Epithelial cell of proximal tubule (primary cell): ENCODE measurements around the gene CAMTA1. TPM values are rescaled to one million over a fixed set of nuclear protein-coding genes. Genes with fewer than 3 reads are reported as not detected.

ENCODE experiments used
- DNase-seq: peaks from one replicate; pipeline ENCODE4 v3.0.0-alpha.2; 2011; ENCODE audit warnings: low read depth
- H3K4me3 ChIP-seq: 2 replicates; pipeline ENCODE4 v1.5.1; 2011; ENCODE audit warnings: low read depth, mild to moderate bottlenecking, low read length
- total RNA-seq: library from RNA; depleted of rRNA; stranded (reverse); fragments of >200 nt; gene quantifications from 2 replicates; pipeline ENCODE4 v1.2.3, GENCODE V29; 2015
- TF ChIP-seq, protein P1 (sequence below): conservative IDR thresholded peaks from 2 replicates; pipeline ENCODE4 v1.5.1; 2012; ENCODE audit warnings: low read depth, mild to moderate bottlenecking, low read length

CAMTA1 gene
- total RNA-seq, 1 donor from 2014 or later, result 79.2 TPM

- no peak for DNase-seq
- TF ChIP-seq, protein P1, sequence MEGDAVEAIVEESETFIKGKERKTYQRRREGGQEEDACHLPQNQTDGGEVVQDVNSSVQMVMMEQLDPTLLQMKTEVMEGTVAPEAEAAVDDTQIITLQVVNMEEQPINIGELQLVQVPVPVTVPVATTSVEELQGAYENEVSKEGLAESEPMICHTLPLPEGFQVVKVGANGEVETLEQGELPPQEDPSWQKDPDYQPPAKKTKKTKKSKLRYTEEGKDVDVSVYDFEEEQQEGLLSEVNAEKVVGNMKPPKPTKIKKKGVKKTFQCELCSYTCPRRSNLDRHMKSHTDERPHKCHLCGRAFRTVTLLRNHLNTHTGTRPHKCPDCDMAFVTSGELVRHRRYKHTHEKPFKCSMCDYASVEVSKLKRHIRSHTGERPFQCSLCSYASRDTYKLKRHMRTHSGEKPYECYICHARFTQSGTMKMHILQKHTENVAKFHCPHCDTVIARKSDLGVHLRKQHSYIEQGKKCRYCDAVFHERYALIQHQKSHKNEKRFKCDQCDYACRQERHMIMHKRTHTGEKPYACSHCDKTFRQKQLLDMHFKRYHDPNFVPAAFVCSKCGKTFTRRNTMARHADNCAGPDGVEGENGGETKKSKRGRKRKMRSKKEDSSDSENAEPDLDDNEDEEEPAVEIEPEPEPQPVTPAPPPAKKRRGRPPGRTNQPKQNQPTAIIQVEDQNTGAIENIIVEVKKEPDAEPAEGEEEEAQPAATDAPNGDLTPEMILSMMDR, result no peak
- no peak overlapping the region for H3K4me3 ChIP-seq
Measured at GRCh38 chr1:7352974-7353373, 567.7 kb downstream of the CAMTA1 start.

- TF ChIP-seq, protein P1, result no peak
- no peak overlapping the region for H3K4me3 ChIP-seq
- no peak for DNase-seq
Measured at GRCh38 chr1:7355646-7356045, 570.4 kb downstream of the CAMTA1 start.

- TF ChIP-seq, protein P1, result no peak
- no peak for DNase-seq
- no peak overlapping the region for H3K4me3 ChIP-seq
Measured at GRCh38 chr1:7356079-7356478, 570.8 kb downstream of the CAMTA1 start.

GRCh38 chr1:7358425-7358824 lies 573.2 kb downstream of the CAMTA1 start:
- no peak overlapping the region for H3K4me3 ChIP-seq
- DNase-seq, result no peak
- TF ChIP-seq, protein P1, result no peak

DNA sequence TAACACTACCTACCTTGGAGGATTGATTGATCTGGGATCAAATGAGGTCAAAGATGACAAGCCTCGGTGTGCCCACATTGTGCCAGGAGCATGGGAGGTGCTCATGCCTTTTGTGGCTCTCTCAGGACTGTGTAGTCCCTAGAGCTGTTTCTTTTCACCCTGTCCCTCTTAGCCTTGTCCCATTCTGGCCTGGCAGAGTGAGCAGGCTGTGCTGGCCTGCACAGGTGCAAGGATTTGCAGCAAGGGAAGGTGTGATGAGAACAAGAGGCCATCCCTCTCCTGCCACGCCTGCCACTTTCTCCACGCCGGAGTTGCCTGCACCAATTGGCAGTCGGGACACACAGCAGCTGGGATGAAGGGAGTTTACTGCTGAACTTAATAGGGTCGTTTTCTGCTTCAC lies 575.3 kb downstream of the CAMTA1 start:
- H3K4me3 ChIP-seq, result no peak overlapping the region
- TF ChIP-seq, protein P1, result no peak
- no peak for DNase-seq

DNA sequence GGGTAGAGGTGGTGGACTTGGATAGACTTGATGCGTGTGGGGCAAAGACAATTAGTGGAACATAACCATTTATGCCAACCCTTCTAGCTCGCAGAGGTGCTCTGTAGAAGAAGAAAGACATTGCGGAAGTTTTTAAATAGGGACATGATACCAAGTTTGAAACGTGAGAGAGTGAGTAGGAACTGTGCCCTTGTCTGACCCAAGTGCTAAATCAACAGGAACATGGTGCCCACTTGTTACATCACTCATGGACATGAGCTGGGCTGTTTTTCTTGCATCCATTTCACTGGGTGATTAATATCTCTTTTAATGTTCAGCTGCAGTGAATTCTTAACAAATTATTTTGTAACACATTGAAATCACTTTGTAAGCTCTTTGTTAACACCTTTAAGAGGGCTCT lies 577.7 kb downstream of the CAMTA1 start:
- TF ChIP-seq, protein P1, result no peak
- no peak overlapping the region for H3K4me3 ChIP-seq
- DNase-seq, result no peak

DNA sequence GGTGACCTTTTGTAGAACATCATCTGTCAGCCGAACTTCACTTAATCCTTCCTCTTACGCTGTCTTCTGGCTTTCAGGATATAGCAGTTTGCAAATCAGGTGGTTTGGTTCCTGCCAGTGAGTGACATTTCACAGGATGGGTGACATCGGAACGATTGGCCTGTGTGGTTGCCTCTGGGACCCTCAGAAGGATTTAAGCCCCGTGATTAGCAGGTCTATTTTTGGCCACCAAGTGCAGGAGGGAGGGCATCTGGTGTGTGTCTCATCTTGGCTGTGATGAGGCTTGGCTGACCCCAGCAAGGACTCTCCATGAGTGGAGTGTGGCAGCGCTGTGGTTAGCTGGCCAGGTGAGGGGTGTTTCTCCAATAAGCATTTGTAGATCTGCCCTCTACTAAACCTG lies 578.2 kb downstream of the CAMTA1 start:
- TF ChIP-seq, protein P1, result no peak
- no peak for DNase-seq

More for the DNA sequence above, 578.2 kb downstream of the CAMTA1 start:
- no peak overlapping the region for H3K4me3 ChIP-seq
